Activated naive CD4-positive, alpha-beta T cell treated with anti-CD3 and anti-CD28 coated beads, Interleukin-2, amount 10 ng/mL, durations not matched to agents 7 days and 5 days (primary cell): ENCODE data around the gene SNUPN.

Source experiments
- CTCF ChIA-PET: fragments of 350-600 bp; sonication (Branson Sonifier 250); formaldehyde crosslinking; loops from one replicate; lab custom pipeline; 2021; ENCODE audit warnings: antibody characterized with exemption; lab: Charles Lee
- DNase-seq: peaks from one replicate; pipeline ENCODE4 v3.0.0-alpha.2; 2020
- H3K27ac Mint-ChIP-seq: one replicate; pipeline ENCODE4 v1.8.0; 2021; ENCODE audit warnings: mild to moderate bottlenecking, moderate library complexity, mixed read lengths
- H3K27me3 Mint-ChIP-seq: one replicate; pipeline ENCODE4 v1.8.0; 2021; ENCODE audit warnings: mild to moderate bottlenecking, mixed read lengths
- H3K36me3 Mint-ChIP-seq: one replicate; pipeline ENCODE4 v1.8.0; 2021; ENCODE audit warnings: mixed read lengths
- H3K4me1 Mint-ChIP-seq: one replicate; pipeline ENCODE4 v1.8.0; 2021; ENCODE audit warnings: mixed read lengths
- H3K4me3 Mint-ChIP-seq: one replicate; pipeline ENCODE4 v1.8.0; 2021; ENCODE audit warnings: mild to moderate bottlenecking, moderate library complexity, mixed read lengths
- H3K9me3 Mint-ChIP-seq: one replicate; pipeline ENCODE4 v1.8.0; 2021; ENCODE audit warnings: mixed read lengths

SNUPN gene

DNA sequence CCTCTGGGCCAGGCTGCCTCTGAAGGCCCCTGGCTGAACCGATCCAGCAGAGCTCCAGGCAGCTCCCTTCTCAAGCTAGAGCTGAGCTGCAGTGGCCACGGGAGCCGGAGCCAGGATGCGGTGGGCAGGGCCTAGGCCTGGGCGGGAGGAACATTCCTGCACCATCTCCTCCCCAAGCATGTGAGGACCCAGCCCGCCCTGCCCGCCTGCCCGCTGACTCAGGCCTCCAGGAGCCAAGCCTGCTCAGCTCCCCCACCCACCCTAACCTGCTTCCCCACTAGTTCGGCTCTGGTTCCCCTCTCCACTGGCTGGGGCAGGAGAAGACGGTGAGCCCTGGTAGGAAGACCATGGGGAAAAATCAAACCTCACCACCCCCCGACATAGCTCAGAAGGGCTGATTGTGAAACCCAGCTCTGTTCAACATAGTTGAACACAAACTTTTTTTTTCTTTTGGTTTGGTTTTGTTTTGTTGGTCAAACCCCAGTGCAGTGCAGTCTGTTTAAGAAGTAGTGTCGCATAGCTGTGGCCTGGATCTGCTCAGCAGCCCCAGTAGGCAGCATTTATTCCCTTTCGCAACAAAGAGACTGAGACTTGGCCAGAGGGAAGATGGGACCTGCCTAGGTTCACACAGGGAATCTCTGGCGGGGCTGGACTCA lies 35.7 kb upstream of the SNUPN start:
- H3K27ac Mint-ChIP-seq = no peak overlapping the region

DNA sequence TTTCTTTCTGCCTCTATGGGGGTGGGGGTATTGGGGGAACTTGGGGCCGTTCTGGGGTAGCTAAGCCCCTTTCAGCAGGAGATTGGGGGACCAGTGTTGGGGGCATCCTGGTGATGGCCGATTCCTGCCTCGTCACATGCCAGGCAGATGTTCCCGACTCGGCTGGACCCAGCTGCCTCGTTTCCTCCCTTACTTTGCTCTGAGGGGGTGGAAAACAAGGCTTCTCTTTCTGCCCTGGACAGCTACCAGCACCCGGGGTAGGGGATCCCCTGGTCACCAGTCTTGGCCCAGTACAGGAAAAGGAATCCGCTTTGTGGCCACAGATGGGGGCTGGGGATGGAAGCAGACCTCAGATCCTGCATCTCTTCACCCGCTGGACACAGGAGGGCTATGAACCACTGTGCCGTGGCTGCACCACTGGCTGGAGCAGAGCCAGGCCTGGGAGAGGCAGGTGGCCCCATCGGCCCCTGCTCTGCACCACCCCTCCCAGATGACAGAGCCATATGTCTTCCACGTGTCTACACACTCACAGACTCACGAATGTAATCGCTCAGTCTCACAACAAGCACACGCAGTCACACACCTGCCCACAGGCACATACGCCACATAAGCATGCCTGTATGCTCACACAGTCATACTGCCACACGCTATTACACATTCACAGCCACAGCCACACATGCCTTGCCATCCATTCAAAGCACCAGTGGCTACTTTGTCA lies 34.6 kb upstream of the SNUPN start:
- Mint-ChIP-seq H3K9me3 (no peaks in the 10 kb centered on the region), H3K36me3 (no peaks in the 10 kb centered on the region), H3K27ac (no peak overlapping the region), H3K27me3 (peaks cover 2% of the 10 kb centered on the region), H3K4me3 (no peak overlapping the region), H3K4me1 (no peaks in the 10 kb centered on the region)
- CTCF ChIA-PET = no interaction called here
- DNase-seq = no peak

More for the DNA sequence above, 35.7 kb upstream of the SNUPN start:
- Mint-ChIP-seq H3K4me3 (no peak overlapping the region), H3K36me3 (no peaks in the 10 kb centered on the region), H3K4me1 (no peaks in the 10 kb centered on the region), H3K27me3 (no peaks in the 10 kb centered on the region), H3K9me3 (no peaks in the 10 kb centered on the region)
- CTCF ChIA-PET = interaction anchor here (1.6 kb wide), 1 partner anchor 10 kb away, joined by 3 read pairs; no protein-coding TSS in a partner anchor
- DNase-seq = no peak

DNA sequence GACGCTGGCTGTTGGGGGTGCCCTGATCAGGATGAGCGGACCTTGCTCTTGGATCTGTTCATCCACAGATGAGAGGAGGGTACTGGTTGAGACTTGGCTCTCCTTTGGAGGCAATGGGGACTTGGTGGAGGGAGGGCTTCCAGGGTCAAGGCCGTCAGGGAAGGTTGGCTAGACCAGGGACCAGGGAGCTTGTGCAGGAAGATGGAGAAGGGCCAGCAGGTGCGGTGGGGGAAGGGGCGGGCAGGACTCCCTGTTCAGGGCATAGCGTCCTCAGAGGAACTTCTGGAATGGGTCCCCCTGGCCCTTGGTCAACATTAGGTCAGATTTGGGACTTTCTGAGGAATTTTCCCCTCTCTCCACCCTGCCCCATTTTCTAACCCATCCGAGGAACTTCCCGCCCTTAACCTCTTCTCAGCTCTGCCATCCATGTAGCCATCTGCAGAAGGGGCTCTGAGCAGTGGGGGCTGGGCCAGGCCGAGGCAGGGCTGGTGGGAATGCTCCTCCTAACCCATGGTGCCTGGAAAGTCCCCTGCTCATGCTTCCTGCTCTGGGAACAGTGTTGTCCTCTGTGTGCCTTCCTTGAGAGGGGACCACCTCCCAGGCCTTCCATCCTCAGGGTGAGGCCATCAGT lies 33.7 kb upstream of the SNUPN start:
- H3K27ac Mint-ChIP-seq = no peak overlapping the region
- CTCF ChIA-PET = interaction anchor here (0.6 kb wide), 1 partner anchor 239 kb away, joined by 3 read pairs; no protein-coding TSS in a partner anchor

DNA sequence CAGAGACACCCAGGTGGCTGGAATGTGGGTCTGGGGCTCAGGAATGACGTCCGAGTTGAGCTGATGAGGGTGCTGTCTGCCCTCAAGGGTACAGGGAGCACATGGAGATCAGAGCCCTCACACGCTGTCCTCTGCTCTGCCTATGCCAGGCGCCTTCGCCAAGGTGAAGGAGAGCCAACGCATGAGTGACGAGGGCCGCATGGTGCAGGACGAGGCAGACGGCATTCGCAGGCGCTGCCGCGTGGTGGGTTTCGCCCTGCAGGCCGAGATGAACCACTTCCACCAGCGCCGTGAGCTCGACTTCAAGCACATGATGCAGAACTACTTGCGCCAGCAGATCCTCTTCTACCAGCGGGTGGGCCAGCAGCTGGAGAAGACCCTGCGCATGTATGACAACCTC lies 31.3 kb upstream of the SNUPN start:
- H3K27me3 Mint-ChIP-seq = peaks cover 10% of the 10 kb centered on the region
- CTCF ChIA-PET = no interaction called here

More for the DNA sequence above, 33.7 kb upstream of the SNUPN start:
- DNase-seq = no peak
- Mint-ChIP-seq H3K4me1 (no peaks in the 10 kb centered on the region), H3K9me3 (no peaks in the 10 kb centered on the region), H3K36me3 (no peaks in the 10 kb centered on the region), H3K4me3 (no peak overlapping the region), H3K27me3 (peaks cover 10% of the 10 kb centered on the region)

DNA sequence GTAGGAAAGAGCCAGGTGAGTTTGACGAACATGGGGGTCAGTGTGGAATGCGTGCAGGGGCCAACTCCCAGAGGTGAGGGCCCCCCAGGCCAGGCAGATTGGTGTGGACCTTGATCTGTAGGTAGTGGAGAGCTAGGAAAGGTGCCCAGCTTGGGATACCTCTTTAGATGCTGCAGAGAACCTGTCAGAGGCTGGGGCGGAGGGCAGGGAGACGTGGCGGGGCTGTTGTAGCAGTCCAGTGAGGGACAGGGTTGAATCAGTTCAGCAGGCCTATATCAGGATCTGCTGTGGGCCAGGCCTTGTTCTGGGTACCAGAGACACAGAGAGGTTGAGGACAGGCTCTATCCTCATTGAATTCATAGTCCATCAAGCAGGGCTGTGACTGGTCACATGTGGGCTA lies 30.8 kb upstream of the SNUPN start:
- Mint-ChIP-seq H3K4me3 (no peak overlapping the region), H3K27ac (no peak overlapping the region), H3K4me1 (peaks cover 8% of the 10 kb centered on the region), H3K27me3 (peaks cover 10% of the 10 kb centered on the region), H3K9me3 (no peaks in the 10 kb centered on the region), H3K36me3 (no peaks in the 10 kb centered on the region)
- CTCF ChIA-PET = no interaction called here
- DNase-seq = no peak

More for the DNA sequence above, 31.3 kb upstream of the SNUPN start:
- no peak for DNase-seq
- H3K9me3 Mint-ChIP-seq = no peaks in the 10 kb centered on the region
- no peak overlapping the region for H3K4me3 Mint-ChIP-seq
- no peaks in the 10 kb centered on the region for H3K36me3 Mint-ChIP-seq
- H3K4me1 Mint-ChIP-seq = peaks cover 3% of the 10 kb centered on the region
- no peak overlapping the region for H3K27ac Mint-ChIP-seq

DNA sequence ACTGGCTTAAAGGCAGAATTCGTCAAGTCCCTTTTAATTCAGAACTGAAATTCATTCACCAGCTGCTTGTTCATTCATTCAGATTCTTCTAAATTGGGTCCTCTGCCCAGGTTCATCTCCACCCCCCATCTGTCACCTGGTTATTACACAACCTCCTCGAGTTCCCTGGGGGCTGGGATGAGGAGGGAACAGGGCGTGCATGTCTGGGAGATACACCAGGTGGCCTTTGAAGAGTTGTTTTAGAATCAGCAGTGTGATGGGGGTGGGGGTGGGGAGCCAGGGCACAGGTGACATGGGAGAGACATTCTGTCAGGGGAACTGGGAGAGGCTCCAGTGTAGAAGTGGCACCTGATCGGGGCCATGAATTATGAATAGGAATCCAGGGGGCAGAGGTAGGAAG lies 30.4 kb upstream of the SNUPN start:
- CTCF ChIA-PET = no interaction called here
- peaks cover 12% of the 10 kb centered on the region for H3K4me1 Mint-ChIP-seq
- no peaks in the 10 kb centered on the region for H3K36me3 Mint-ChIP-seq
- H3K27ac Mint-ChIP-seq = no peak overlapping the region
- H3K27me3 Mint-ChIP-seq = peaks cover 10% of the 10 kb centered on the region
- no peak overlapping the region for H3K4me3 Mint-ChIP-seq
- DNase-seq = no peak
- H3K9me3 Mint-ChIP-seq = no peaks in the 10 kb centered on the region

DNA sequence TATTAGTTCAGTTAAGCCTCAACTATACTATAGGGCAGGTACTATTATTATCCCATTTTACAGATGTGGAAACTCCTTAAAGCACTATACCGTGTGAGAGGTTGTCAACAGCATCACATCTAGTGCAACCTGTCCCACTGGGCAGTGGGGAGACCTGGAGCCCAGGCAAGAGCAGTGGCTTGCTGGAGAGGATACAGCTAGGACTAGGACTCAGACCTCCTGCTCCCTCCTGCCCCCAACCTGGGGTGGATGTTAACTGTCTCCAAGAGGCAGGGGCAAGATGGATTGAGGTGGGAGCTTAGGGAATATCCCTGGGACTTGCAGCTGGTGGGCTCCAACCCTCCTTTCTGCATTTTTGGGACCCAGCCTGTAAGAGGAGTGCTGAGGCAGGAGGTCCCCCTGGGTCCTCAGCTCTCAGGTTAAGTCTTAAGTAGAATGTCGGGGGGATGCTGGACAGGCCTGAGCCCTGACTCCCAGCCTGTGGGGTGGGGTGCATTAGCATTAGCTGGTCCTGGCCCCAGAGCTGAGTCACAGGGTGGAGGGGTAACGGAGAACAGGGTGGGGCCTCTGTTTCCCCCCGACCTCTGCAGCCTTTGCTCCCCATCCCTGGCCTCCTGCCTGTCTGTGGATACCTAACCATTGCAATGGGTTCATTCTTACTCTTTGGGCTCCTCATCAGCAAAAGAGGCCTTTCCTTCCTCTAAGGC lies 28.8 kb upstream of the SNUPN start:
- no peak for DNase-seq
- H3K27me3 Mint-ChIP-seq = peaks cover 16% of the 10 kb centered on the region
- no peak overlapping the region for H3K4me3 Mint-ChIP-seq
- no peak overlapping the region for H3K27ac Mint-ChIP-seq
- CTCF ChIA-PET = interaction anchor here (1.2 kb wide), 1 partner anchor 57 kb away, joined by 3 read pairs; no protein-coding TSS in a partner anchor
- peaks cover 13% of the 10 kb centered on the region for H3K4me1 Mint-ChIP-seq
- no peaks in the 10 kb centered on the region for H3K36me3 Mint-ChIP-seq
- no peaks in the 10 kb centered on the region for H3K9me3 Mint-ChIP-seq

DNA sequence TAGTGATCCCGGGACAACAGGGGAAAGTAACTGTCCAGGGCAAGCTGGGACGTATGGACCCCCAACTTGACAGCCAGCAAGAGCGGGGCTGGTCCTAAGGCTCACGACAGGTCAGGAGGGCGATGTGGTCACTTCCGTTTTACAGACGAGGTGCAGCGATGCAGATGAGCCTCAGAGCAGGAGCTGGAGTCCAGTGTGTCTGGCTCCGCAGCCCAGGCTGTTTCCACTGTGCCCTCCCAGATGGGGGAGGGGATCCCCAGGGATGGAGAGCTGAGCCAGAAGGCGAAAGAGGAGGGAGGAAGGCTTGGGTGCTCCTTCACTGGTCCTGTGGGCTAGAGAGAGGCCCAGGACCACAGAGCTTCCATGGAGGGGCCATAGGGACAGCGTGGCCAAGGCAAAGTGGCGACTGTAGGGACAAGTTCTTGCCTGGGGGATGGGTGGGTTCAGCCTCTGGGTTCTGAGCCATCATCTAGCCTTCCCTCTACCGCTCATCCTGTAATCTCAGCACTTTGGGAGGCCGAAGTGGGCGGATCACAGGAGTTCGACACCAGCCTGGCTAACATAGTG lies 27.9 kb upstream of the SNUPN start:
- no peak overlapping the region for H3K4me3 Mint-ChIP-seq
- no peak overlapping the region for H3K27ac Mint-ChIP-seq
- CTCF ChIA-PET = interaction anchor here (1.2 kb wide), 1 partner anchor 57 kb away, joined by 3 read pairs; no protein-coding TSS in a partner anchor
- peaks cover 13% of the 10 kb centered on the region for H3K4me1 Mint-ChIP-seq
- H3K27me3 Mint-ChIP-seq = peaks cover 26% of the 10 kb centered on the region
- H3K9me3 Mint-ChIP-seq = no peaks in the 10 kb centered on the region
- H3K36me3 Mint-ChIP-seq = no peaks in the 10 kb centered on the region
- no peak for DNase-seq

DNA sequence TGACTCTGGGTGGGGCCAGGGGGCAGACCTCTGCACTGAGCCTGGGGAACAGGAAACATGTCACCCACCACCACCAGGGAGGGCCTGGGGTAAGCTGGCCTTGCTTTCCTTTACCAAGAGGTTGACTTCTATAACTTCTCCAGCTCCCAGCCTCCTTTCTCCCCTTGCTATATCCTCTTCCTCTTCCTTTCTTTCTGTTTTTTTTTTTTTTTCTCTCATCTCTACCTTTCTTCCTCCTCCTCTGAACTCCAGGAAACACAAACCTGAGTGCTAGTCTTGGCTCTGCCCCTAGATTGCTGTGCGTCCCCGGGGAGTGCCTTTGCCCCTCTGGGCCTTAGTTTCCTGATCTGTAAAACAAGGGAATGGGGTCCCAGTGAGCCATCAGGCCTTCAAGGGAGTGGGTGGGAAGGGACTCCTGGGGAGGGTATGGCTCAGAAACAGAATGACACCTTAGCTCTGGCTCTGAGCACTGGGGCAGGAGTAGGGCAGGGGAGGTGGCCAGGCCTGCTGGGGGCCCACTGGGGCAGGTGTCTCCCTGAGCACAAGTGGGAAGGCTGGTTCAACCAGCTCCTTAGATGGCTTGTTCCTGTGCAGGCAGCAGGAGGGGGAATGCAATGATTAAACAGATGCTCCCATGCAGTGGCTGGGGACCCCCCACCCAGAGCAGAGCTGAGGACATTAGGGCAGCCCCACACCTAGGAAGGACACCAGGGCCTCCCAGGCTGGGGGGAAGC lies 26.5 kb upstream of the SNUPN start:
- Mint-ChIP-seq H3K9me3 (no peaks in the 10 kb centered on the region), H3K27me3 (peaks cover 39% of the 10 kb centered on the region), H3K4me3 (no peak overlapping the region), H3K4me1 (peaks cover 16% of the 10 kb centered on the region), H3K36me3 (no peaks in the 10 kb centered on the region), H3K27ac (peak overlapping the region; percentile 14)
- CTCF ChIA-PET = interaction anchor here (0.8 to 1.3 kb wide), 4 partner anchors 10 to 54 kb away, joined by 3 to 5 read pairs (median 4); partner anchors contain the start of gene IMP3
- no peak for DNase-seq

DNA sequence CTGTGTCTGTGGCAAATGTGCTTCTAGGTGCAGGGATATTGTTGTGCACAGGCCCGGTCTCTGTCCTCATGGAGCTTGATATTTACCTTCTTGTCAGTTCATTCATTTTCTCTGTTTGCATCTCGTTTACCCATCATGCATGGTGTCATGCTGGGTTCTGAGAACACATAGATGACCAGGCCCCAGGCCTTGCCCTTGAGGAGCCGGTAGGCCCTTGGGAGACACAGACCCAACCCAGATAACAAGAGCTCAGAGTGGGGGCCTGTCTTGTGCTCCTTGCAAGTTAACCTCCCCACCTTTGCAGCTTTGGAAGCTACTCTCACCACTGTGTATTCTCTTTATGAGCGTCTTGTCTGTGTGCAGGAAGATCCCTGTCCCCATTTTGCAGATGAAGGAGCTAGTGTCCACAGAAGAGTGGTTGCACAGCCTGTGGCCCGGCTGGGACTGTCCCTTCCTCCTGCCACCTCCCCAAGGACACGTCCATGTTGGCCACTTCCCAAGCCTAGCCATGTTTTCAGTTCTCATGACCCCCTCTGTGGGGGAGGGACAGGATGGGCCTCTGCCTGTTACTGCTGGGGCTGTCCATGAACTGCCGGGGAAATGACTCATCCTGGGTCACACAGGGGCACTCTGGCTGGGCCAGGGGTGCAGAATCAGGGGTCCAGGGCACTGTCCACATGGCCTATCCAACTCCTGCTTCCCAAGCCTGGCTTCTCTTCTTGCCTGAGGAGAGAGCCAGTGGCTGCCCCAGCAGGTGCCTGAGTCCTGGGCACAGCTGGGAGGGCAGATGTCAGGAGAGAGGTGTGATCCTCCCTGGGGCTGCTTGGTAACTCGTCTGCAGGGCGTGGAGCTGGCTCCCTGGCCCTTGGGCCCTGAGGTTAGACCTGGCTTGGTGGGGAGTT lies 25.6 kb upstream of the SNUPN start:
- H3K4me1 Mint-ChIP-seq = peaks cover 24% of the 10 kb centered on the region
- H3K4me3 Mint-ChIP-seq = no peak overlapping the region
- H3K27me3 Mint-ChIP-seq = peaks cover 47% of the 10 kb centered on the region
- no peaks in the 10 kb centered on the region for H3K36me3 Mint-ChIP-seq
- peak overlapping the region; percentile 43 for H3K27ac Mint-ChIP-seq
- CTCF ChIA-PET = interaction anchor here (0.8 to 1.3 kb wide), 4 partner anchors 9 to 53 kb away, joined by 3 to 5 read pairs (median 4); partner anchors contain the start of gene IMP3
- H3K9me3 Mint-ChIP-seq = no peaks in the 10 kb centered on the region
- no peak for DNase-seq

DNA sequence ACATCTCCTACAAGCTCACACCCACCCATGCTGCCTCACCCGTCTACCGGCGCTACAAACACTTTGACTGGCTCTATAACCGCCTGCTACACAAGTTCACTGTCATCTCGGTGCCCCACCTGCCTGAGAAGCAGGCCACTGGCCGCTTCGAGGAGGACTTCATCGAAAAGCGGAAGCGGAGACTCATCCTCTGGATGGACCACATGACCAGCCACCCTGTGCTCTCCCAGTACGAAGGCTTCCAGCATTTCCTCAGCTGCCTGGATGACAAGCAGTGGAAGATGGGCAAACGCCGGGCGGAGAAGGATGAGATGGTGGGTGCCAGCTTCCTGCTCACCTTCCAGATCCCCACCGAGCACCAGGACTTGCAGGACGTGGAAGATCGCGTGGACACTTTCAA lies 24.3 kb upstream of the SNUPN start:
- DNase-seq = no peak
- H3K4me3 Mint-ChIP-seq = no peak overlapping the region
- no peak overlapping the region for H3K27ac Mint-ChIP-seq
- peaks cover 55% of the 10 kb centered on the region for H3K27me3 Mint-ChIP-seq
- H3K9me3 Mint-ChIP-seq = no peaks in the 10 kb centered on the region
- CTCF ChIA-PET = interaction anchor here (0.7 to 1.5 kb wide), 3 partner anchors 9 to 282 kb away, joined by 3 to 4 read pairs (median 3); partner anchors contain the start of gene IMP3
- H3K36me3 Mint-ChIP-seq = no peaks in the 10 kb centered on the region
- H3K4me1 Mint-ChIP-seq = peaks cover 25% of the 10 kb centered on the region

DNA sequence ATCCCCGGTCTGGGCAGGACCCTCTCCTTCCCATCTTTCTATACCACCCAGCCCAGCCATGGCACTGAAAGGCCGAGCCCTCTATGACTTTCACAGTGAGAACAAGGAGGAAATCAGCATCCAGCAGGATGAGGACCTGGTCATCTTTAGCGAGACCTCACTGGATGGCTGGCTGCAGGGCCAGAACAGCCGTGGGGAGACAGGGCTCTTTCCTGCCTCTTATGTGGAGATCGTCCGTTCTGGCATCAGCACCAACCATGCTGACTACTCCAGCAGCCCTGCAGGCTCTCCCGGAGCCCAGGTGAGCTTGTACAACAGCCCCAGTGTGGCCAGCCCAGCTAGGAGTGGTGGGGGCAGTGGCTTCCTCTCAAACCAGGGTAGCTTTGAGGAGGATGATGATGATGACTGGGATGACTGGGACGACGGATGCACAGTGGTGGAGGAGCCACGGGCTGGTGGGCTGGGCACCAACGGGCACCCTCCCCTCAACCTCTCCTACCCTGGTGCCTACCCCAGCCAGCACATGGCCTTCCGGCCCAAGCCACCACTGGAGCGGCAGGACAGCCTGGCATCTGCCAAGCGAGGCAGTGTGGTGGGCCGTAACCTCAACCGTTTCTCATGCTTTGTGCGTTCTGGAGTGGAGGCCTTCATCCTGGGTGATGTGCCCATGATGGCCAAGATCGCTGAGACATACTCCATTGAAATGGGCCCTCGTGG lies 23.7 kb upstream of the SNUPN start:
- Mint-ChIP-seq H3K4me1 (peaks cover 25% of the 10 kb centered on the region), H3K4me3 (peak overlapping the region; percentile 76)
- DNase-seq = no peak

More for the DNA sequence above, 23.7 kb upstream of the SNUPN start:
- no peak overlapping the region for H3K27ac Mint-ChIP-seq
- CTCF ChIA-PET = interaction anchor here (0.7 to 1.5 kb wide), 3 partner anchors 9 to 281 kb away, joined by 3 to 4 read pairs (median 3); partner anchors contain the start of gene IMP3
- H3K9me3 Mint-ChIP-seq = no peaks in the 10 kb centered on the region
- peaks cover 56% of the 10 kb centered on the region for H3K27me3 Mint-ChIP-seq
- no peaks in the 10 kb centered on the region for H3K36me3 Mint-ChIP-seq
